MM.1S (cell line): ENCODE results near the gene STK4.

Source experiments
- DNase-seq: peaks from one replicate; pipeline ENCODE4 v3.0.0-alpha.2; 2015
- H2AFZ ChIP-seq: fragments of 300-600 bp; sonication (generic); 2 replicates; pipeline ENCODE4 v1.6.0; 2016; ENCODE audit warnings: antibody characterized with exemption, low read length
- H3F3A ChIP-seq: fragments of 300-600 bp; sonication (generic); 2 replicates; pipeline ENCODE4 v1.6.1; 2016; ENCODE audit warnings: mild to moderate bottlenecking, antibody characterized with exemption, low read length, moderate library complexity, mixed read lengths; ENCODE audit not compliant: insufficient read depth
- H3K27ac ChIP-seq: fragments of 300-600 bp; sonication (generic); 2 replicates; pipeline ENCODE4 v1.5.1; 2016; ENCODE audit warnings: mild to moderate bottlenecking, low read length
- H3K27me3 ChIP-seq: fragments of 300-600 bp; sonication (generic); replicated peaks from 2 replicates; pipeline ENCODE4 v1.6.0; 2016; ENCODE audit warnings: low read length; ENCODE audit not compliant: insufficient read depth
- H3K36me3 ChIP-seq: fragments of 300-600 bp; sonication (generic); replicated peaks from 2 replicates; pipeline ENCODE4 v1.6.1; 2016; ENCODE audit warnings: mild to moderate bottlenecking, low read length, mixed read lengths; ENCODE audit not compliant: insufficient read depth
- H3K4me1 ChIP-seq: fragments of 300-600 bp; sonication (generic); 2 replicates; pipeline ENCODE4 v1.6.1; 2016; ENCODE audit warnings: low read length, mixed read lengths
- H3K4me2 ChIP-seq: fragments of 300-600 bp; sonication (generic); 2 replicates; pipeline ENCODE4 v1.6.0; 2016; ENCODE audit warnings: low read depth, low read length
- H3K4me3 ChIP-seq: fragments of 300-600 bp; sonication (generic); 2 replicates; pipeline ENCODE4 v1.5.1; 2016; ENCODE audit warnings: low read length, mixed read lengths
- H3K79me2 ChIP-seq: fragments of 300-600 bp; sonication (generic); 2 replicates; pipeline ENCODE4 v1.6.1; 2016; ENCODE audit warnings: mixed run types, low read length, mixed read lengths
- H3K9ac ChIP-seq: fragments of 300-600 bp; sonication (generic); 2 replicates; pipeline ENCODE4 v1.6.1; 2016; ENCODE audit warnings: low read length, mixed read lengths
- H3K9me2 ChIP-seq: fragments of 300-600 bp; sonication (generic); replicated peaks from 2 replicates; pipeline ENCODE4 v1.6.1; 2016; ENCODE audit warnings: mild to moderate bottlenecking, low read length, mixed read lengths; ENCODE audit not compliant: insufficient read depth
- H3K9me3 ChIP-seq: fragments of 300-600 bp; sonication (generic); replicated peaks from 2 replicates; pipeline ENCODE4 v1.6.1; 2016; ENCODE audit warnings: mild to moderate bottlenecking, low read length, mixed read lengths; ENCODE audit not compliant: insufficient read depth
- H4K20me1 ChIP-seq: fragments of 300-600 bp; sonication (generic); 2 replicates; pipeline ENCODE4 v1.6.1; 2016; ENCODE audit warnings: mild to moderate bottlenecking, low read length, moderate library complexity, mixed read lengths; ENCODE audit not compliant: insufficient read depth
- CTCF ChIP-seq: fragments of 300-600 bp; sonication (generic); IDR thresholded peaks from 2 replicates; pipeline ENCODE4 v1.5.1; 2016; ENCODE audit warnings: antibody characterized with exemption, low read length, mixed read lengths
- EZH2 ChIP-seq: fragments of 300-600 bp; sonication (generic); optimal IDR thresholded peaks from 2 replicates; pipeline ENCODE3; 2017; ENCODE audit warnings: low read depth, mild to moderate bottlenecking, antibody characterized with exemption, low read length, mixed read lengths
- EZH2phosphoT487 ChIP-seq: fragments of 300-600 bp; sonication (generic); IDR thresholded peaks from 2 replicates; pipeline ENCODE4 v1.6.1; 2018; ENCODE audit warnings: antibody characterized with exemption, low read length

Gene STK4

GRCh38 chr20:45066372-45066771 lies 100.1 kb downstream of the STK4 start:
- H3K27me3 ChIP-seq = no peaks in the 10 kb centered on the region
- no peak for DNase-seq
- H3K36me3 ChIP-seq = peaks cover 11% of the 10 kb centered on the region
- 0 out of 2 replicates have a peak, but pooled peaks cover 3% of the 10 kb centered on the region for H4K20me1 ChIP-seq
- H3K4me3 ChIP-seq = no peak overlapping the region
- no peaks in the 10 kb centered on the region for H3K9me3 ChIP-seq
- peaks cover 15% of the 10 kb centered on the region for H3K4me1 ChIP-seq
- TF ChIP-seq EZH2phosphoT487 (no peak), EZH2 (no peak), CTCF (no peak)
- no peaks in the 10 kb centered on the region for H3K9me2 ChIP-seq
- no peak overlapping the region for H2AFZ ChIP-seq
- no peak overlapping the region for H3K9ac ChIP-seq
- no peak overlapping the region for H3K4me2 ChIP-seq
- H3K79me2 ChIP-seq = peaks cover 83% of the 10 kb centered on the region
- no peak overlapping the region for H3K27ac ChIP-seq
- peaks cover 10% of the 10 kb centered on the region for H3F3A ChIP-seq

- no peak overlapping the region for H3K4me3 ChIP-seq
- peaks cover 10% of the 10 kb centered on the region for H3F3A ChIP-seq
- H3K4me2 ChIP-seq = no peak overlapping the region
- 0 out of 2 replicates have a peak, but pooled peaks cover 3% of the 10 kb centered on the region for H4K20me1 ChIP-seq
- no peak overlapping the region for H3K27ac ChIP-seq
- peaks cover 15% of the 10 kb centered on the region for H3K4me1 ChIP-seq
- H3K9ac ChIP-seq = no peak overlapping the region
- H3K27me3 ChIP-seq = no peaks in the 10 kb centered on the region
- no peaks in the 10 kb centered on the region for H3K9me3 ChIP-seq
- H2AFZ ChIP-seq = no peak overlapping the region
- TF ChIP-seq EZH2 (no peak), EZH2phosphoT487 (no peak), CTCF (no peak)
- peaks cover 11% of the 10 kb centered on the region for H3K36me3 ChIP-seq
- peaks cover 83% of the 10 kb centered on the region for H3K79me2 ChIP-seq
- DNase-seq = no peak
- H3K9me2 ChIP-seq = no peaks in the 10 kb centered on the region
Observed at GRCh38 chr20:45067087-45067486, 100.8 kb downstream of the STK4 start.

GRCh38 chr20:45067558-45067957 lies 101.2 kb downstream of the STK4 start:
- H3K9me3 ChIP-seq = no peaks in the 10 kb centered on the region
- no peak overlapping the region for H2AFZ ChIP-seq
- TF ChIP-seq EZH2 = no peak
- TF ChIP-seq EZH2phosphoT487 = no peak
- TF ChIP-seq CTCF = no peak
- H3K27ac ChIP-seq = no peak overlapping the region
- H3K4me1 ChIP-seq = peaks cover 15% of the 10 kb centered on the region
- 0 out of 2 replicates have a peak, but pooled peaks cover 3% of the 10 kb centered on the region for H4K20me1 ChIP-seq
- H3K79me2 ChIP-seq = peaks cover 81% of the 10 kb centered on the region
- no peaks in the 10 kb centered on the region for H3K27me3 ChIP-seq
- peaks cover 8% of the 10 kb centered on the region for H3K36me3 ChIP-seq
- no peak overlapping the region for H3K4me3 ChIP-seq
- DNase-seq = no peak
- no peak overlapping the region for H3K4me2 ChIP-seq
- no peak overlapping the region for H3K9ac ChIP-seq
- no peaks in the 10 kb centered on the region for H3K9me2 ChIP-seq
- peaks cover 5% of the 10 kb centered on the region for H3F3A ChIP-seq
